Lower lobe of right lung (tissue), 2 donors: ENCODE results near the gene CACNG8. TPM values are rescaled to one million over a fixed set of nuclear protein-coding genes. Genes with fewer than 3 reads are reported as not detected.

Source experiments
- ATAC-seq, 2 donors: fragments of 200-7000 bp; cut with Tn5 transposase; one replicate each; pipeline ENCODE4 v1.9.1; 2020 to 2022; ENCODE audit warnings: mild to moderate bottlenecking in 2 of 2, moderate library complexity in 2 of 2
- DNase-seq: peaks from one replicate; pipeline ENCODE4 v3.0.0-alpha.2; 2020
- H3K27ac ChIP-seq: fragments of 200-600 bp; one replicate; pipeline ENCODE4 v1.8.0; 2022
- H3K27me3 ChIP-seq: fragments of 200-600 bp; one replicate; pipeline ENCODE4 v1.8.0; 2022; ENCODE audit warnings: low read depth
- H3K36me3 ChIP-seq: fragments of 200-600 bp; one replicate; pipeline ENCODE4 v1.8.0; 2022; ENCODE audit warnings: mild to moderate bottlenecking
- H3K4me1 ChIP-seq: fragments of 200-600 bp; one replicate; pipeline ENCODE4 v1.8.0; 2022
- H3K4me3 ChIP-seq: fragments of 200-600 bp; one replicate; pipeline ENCODE4 v1.8.0; 2022; ENCODE audit warnings: mild to moderate bottlenecking
- H3K9me3 ChIP-seq: fragments of 200-600 bp; one replicate; pipeline ENCODE4 v1.8.0; 2022
- CTCF ChIP-seq: fragments of 200-600 bp; IDR thresholded peaks from one replicate; pipeline ENCODE4 v1.8.0; 2022; ENCODE audit warnings: antibody characterized with exemption, mild to moderate bottlenecking
- intact Hi-C: fragments of 100-400 bp; cut with DNase I; formaldehyde crosslinking; loops from one replicate; pipeline ENCODE4 v1.11.0; 2022
- total RNA-seq: library from RNA; stranded (reverse); fragmentation: NEBNext Ultra II Directional; extraction: Animal tissue kit (Norgen Biotek cat#: 25700); gene quantifications from one replicate; pipeline ENCODE4 v1.2.1, GENCODE V29; 2021
- donor health status: DM: no; HTN: yes; CAD: no; lungs with severe emphysema.

The CACNG8 gene
- total RNA-seq, 1 donor from 2014 or later = 0.21 TPM

GRCh38 chr19:53961523-53962356 is 997 bp upstream of the CACNG8 start:
- TF ChIP-seq CTCF = no peak
- Histone ChIP-seq H3K27me3 (peaks cover 71% of the 10 kb centered on the region), H3K4me3 (no peak overlapping the region), H3K4me1 (no peaks in the 10 kb centered on the region), H3K27ac (no peak overlapping the region), H3K9me3 (no peaks in the 10 kb centered on the region), H3K36me3 (no peaks in the 10 kb centered on the region)
- ATAC-seq = no peak
- intact Hi-C loops = no loop called here
- DNase-seq = no peak

GRCh38 chr19:53965091-53965490 is 2.4 kb downstream of the CACNG8 start:
- no peak for ATAC-seq
- no peak for DNase-seq
- Histone ChIP-seq H3K27me3 (peaks cover 46% of the 10 kb centered on the region), H3K4me3 (peak overlapping the region; percentile 14), H3K36me3 (no peaks in the 10 kb centered on the region), H3K4me1 (no peaks in the 10 kb centered on the region), H3K27ac (no peak overlapping the region), H3K9me3 (no peaks in the 10 kb centered on the region)
- no peak for TF ChIP-seq CTCF
- intact Hi-C loops = no loop called here

GRCh38 chr19:53966931-53967330 is 4.2 kb downstream of the CACNG8 start:
- Histone ChIP-seq H3K27me3 (peaks cover 32% of the 10 kb centered on the region), H3K4me3 (no peak overlapping the region), H3K4me1 (no peaks in the 10 kb centered on the region), H3K9me3 (no peaks in the 10 kb centered on the region), H3K36me3 (no peaks in the 10 kb centered on the region), H3K27ac (no peak overlapping the region)
- intact Hi-C loops = no loop called here
- no peak for TF ChIP-seq CTCF
- no peak for ATAC-seq
- DNase-seq = no peak

GRCh38 chr19:53969366-53969765 is 6.6 kb downstream of the CACNG8 start:
- TF ChIP-seq CTCF = no peak
- ATAC-seq (no peak), DNase-seq (no peak)
- Histone ChIP-seq H3K27ac (no peak overlapping the region), H3K9me3 (no peaks in the 10 kb centered on the region), H3K4me3 (no peak overlapping the region), H3K27me3 (peaks cover 24% of the 10 kb centered on the region), H3K4me1 (no peaks in the 10 kb centered on the region), H3K36me3 (no peaks in the 10 kb centered on the region)
- intact Hi-C loops = no loop called here

GRCh38 chr19:53971673-53972072 is 8.9 kb downstream of the CACNG8 start:
- Histone ChIP-seq H3K4me3 (no peak overlapping the region), H3K27me3 (peaks cover 32% of the 10 kb centered on the region), H3K27ac (no peak overlapping the region), H3K36me3 (no peaks in the 10 kb centered on the region), H3K4me1 (no peaks in the 10 kb centered on the region), H3K9me3 (no peaks in the 10 kb centered on the region)
- intact Hi-C loops = no loop called here
- no peak for TF ChIP-seq CTCF
- DNase-seq (no peak), ATAC-seq (peak; percentile 33 to 51)
